HG02610 (cell line): ENCODE measurements around the gene PTPN5.
A peak's percentile ranks its signal among the peaks of the same experiment; 100 is the strongest.

Source experiments
- ATAC-seq: cut with Tn5 transposase; IDR thresholded peaks from one replicate; pipeline ENCODE4 v1.9.1; 2021; ENCODE audit warnings: mild to moderate bottlenecking, moderate library complexity; ENCODE audit not compliant: unreplicated experiment

Gene PTPN5

DNA sequence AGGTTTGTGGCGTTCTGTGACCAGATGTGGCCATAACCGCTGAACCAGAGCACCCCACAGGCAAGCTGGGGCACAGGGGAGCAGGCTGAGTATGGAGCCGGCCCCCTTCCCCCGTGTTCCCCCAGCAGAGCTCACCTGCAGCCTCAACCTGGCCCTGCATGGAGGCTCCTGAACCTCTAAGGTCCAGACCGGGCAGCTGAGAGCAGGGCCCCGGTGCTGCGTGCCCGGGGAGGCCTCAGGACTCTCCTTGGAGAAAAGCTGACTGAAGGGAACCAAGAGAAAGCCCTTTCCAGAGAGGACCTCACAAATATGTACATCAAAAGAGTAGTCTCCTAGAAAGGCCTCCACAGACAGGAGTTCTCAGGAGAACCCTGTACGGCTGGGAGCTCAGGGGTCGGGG, 48.2 kb downstream of the PTPN5 start:
- no peak for ATAC-seq

DNA sequence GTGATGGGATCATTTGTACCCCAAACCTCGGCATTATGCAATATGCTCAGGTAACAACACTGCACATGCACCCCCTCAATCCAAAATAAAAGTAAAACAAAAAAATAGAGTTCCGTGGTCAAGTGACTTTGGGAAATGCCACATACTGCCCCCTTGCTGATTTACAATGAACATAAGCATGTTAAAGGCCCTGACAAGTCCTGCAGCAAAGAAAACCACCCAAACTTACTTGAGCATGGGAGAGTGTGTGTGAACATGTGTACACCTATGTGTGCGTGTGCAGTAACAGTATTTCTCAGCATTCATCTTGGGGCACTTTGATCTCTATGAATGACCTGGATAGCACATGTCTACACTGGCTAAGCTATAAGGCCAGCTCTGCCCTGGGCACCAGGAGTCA, 49.8 kb downstream of the PTPN5 start:
- no peak for ATAC-seq

GRCh38 chr11:18739685-18740084, 51.9 kb downstream of the PTPN5 start:
- ATAC-seq, result no peak

DNA sequence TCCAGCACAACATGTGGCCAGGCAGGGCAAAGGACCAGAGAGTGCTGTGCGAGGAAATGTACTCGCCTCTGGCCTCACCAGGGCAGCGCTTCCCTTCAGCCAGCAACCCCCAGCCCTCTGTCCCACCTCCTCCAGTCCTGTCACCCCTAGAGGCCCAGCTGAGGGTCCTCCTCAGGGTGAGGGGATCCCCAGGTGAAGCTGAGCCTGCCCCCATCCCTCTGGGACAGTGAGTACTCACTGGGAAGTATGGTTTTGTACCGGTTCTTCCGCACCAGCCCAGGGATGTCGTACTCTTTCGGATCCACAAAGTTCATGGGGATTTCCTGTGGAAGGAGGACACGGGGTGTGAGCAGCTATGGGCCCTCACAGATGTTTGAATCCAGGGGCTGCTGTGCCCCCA, 54.0 kb downstream of the PTPN5 start:
- ATAC-seq, result no peak

DNA sequence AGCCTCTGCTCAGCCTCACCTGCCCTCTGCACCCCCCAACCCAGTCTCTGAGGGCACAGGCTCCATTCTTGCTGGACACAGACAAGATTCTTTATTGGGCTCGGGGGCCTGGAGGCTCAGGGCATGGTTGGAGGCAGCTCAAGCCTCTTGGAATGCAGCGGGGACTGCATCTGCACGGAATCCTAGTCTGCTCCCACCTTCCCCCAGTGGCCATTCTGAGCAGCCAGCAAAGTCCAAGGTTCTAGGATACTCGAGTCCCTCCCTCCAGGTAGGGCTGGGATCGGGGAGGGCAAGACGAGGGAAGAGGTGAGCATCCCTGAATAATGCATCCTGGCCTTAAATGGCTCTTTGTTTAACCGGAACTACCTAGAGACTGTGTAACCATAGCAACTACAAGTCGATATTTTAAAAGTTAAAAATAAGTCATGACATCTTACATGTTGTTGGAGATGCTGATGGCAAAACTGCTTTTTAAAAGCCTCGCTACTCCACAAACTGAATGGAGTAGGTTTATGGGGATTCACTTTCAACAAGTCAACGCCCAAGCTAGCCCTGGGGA, 54.9 kb downstream of the PTPN5 start:
- ATAC-seq, result no peak

- ATAC-seq, result no peak
These were observed 58.4 kb downstream of the PTPN5 start for GRCh38 chr11:18733202-18733601.

GRCh38 chr11:18731949-18732821, 59.4 kb downstream of the PTPN5 start:
- no peak for ATAC-seq

DNA sequence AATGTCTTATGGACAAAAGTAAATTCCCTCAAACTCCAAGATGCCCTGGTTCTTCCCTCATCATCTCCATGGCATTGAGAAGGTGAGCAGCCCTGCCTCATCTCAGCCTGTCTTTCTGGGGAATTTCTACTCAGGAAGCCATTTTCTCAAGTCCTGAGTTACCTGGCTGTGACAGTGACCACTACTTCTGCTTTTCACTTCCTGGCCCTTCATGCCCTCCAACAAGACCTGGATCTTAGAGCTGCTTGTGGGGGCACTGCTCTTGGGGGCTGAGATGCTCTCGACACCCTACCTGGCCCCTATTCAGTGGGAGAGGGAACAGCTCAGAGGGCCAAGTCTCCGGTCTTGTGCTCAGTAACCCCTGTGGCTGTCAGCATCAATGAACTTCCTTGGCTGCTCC, 60.2 kb downstream of the PTPN5 start:
- ATAC-seq, result no peak

GRCh38 chr11:18730020-18730419, 61.6 kb downstream of the PTPN5 start:
- ATAC-seq, result no peak

DNA sequence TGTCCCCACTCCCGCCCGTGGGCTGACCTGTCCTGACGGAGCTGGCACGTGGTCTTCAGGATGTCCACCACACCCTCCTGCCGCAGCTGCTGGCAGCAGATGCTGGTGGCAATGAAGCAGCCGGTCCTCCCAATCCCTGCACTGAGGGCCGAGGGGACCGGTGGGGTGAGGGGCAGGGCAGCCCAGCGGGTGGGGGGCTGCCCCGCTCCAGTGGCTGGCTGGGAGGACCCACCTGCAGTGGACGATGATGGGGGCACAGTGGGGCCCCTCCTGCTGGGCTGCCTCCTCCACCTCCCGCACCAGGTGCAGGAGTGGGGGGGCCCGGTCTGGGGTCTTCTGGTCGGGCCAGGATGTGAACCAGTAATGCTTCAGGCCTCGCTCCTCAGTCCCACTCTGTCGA, 62.2 kb downstream of the PTPN5 start:
- ATAC-seq, result no peak

DNA sequence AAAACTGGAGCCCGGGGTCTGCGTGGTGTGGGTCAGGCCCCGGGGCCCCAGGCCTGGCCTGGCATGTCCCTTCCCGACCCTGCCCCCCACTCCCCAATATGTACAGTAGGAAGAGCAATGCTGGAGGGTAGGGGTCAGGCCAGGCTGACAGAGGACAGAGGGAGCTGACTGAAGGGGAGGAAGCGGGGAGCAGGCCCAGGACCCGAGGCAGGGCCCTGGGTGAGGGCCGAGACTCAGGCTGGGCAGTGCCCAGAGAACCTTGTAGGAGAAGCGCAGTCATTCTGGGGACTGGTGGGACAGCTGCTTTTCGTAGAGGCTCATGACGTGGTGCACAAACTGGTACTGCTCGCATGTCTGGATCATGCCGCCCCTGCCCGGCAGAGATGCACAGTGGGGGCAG, 62.9 kb downstream of the PTPN5 start:
- no peak for ATAC-seq

DNA sequence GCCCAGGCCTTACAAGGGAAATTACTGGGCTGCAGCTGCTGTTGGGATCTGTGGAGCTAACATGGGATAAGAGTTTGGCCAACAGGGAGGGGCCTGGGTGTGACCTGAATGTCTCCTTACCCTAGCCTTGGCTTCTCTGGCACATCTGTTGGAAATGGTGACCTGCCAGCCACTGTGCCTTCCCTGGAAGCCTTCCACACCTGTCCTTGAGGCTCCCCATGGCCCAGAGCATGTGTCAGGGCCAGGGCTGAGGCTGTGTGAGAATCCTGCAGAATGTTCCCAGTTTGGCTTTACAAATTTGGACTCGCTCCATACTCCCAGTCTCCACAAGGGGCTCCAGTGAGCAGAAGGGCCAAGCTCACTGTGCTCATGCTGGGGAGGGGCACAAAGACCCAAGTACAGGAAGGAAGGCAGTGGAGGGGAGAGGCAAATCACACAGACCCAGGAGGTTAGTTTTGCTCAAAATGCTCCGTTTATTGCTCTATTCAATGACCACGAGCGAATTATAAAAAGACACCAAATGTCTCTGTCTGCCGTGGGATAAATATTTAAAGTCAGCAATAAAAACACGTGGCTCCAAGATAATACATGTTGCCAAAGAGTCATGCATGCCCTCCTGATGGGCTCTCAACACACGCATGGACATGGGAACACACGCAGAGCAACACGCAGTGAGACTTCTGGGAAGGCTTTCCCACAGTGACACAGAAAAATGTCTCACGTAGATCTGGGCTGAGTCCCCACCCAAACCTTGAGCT, 63.9 kb downstream of the PTPN5 start:
- ATAC-seq, result no peak

DNA sequence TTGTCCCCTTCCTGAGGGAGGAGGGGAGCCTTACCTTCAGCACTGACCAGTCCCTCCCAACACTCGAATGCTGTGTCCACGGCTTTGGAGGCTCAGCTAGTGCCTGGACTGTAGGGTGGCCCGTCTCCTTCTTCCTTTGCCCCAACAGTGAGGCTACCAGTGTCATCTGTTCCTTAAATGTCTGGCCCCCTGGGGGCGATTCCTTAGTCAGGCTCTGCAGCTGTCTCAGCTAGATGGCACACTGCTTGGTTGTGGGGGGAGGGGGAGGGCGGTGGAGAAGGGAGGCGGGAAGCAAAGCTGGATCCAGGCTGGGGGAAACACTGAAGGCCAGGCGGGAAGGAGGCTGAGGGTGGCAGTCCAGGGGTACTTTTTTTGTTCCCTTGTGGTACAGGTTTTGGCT, 65.6 kb downstream of the PTPN5 start, which contains the start of gene IGSF22:
TSS of gene IGSF22 (minus strand) at position 149 of the 400 bp plus-strand sequence. CDS start 1,952 bp downstream, outside the sequence.
- no peak for ATAC-seq

DNA sequence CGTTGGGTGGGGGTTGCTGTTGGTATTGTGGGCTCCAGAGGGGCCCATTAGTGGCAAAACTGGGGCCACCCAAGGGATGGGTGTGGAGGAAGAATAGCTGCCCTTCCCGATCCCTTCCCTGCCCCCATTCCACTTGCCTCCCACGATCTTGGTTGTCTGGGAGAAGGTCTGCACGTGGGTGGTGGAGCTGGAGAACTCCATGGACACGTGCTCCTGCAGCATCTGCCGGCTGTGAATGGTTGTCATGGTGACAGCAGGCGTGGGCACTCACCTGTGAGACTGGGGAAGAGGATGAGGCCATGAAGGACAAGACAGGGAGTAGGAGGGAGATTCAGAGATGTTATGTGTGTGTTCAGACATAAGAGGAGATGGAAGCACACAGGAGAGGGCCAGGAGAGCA, 67.6 kb downstream of the PTPN5 start:
- ATAC-seq, result no peak

- peak; percentile 8 for ATAC-seq
These were observed 69.3 kb downstream of the PTPN5 start for GRCh38 chr11:18722293-18722637.

- ATAC-seq, result peak; percentile 67
These were observed 69.9 kb downstream of the PTPN5 start for GRCh38 chr11:18721561-18722292.

DNA sequence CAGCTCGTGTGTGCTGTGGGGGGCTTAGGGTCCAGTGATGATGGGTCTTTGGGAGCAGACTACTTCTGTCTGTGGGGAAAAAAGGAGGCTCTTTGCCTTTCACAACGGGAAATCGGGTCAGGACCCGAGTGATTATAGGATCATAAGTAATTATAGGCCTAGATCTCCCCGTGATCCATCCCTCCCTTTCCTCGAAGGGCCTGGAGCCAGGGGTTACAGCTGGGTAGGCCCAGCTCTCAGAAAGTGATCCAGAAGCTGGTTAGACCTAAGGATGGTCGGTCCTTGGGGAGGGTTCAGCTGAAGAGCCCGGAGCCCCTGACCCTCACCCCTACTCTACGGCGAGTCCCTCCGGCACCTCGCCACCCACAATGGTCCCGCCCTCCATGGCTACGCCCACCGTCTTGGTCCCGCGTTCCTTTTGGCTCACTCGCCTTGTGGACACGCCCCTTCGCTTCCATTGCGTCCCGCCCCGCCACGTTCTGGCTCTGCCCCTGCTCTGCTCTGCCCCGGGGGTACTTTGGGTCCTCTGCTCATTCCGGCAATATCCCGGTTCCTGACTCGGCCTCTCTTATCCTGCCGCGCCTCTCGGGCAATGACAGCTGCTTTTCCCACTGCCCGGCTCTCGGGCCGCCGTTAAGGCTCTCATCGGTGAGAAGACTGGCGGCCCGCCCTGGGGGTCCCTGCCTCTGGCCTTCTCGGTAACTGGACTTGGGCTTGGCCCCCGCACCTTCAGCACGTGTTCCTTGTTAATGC, 70.6 kb downstream of the PTPN5 start:
- ATAC-seq, result peak; percentile 64

- no peak for ATAC-seq
These were observed 71.3 kb downstream of the PTPN5 start for GRCh38 chr11:18720091-18720807.

GRCh38 chr11:18715476-18715875, 76.1 kb downstream of the PTPN5 start:
- ATAC-seq, result no peak

DNA sequence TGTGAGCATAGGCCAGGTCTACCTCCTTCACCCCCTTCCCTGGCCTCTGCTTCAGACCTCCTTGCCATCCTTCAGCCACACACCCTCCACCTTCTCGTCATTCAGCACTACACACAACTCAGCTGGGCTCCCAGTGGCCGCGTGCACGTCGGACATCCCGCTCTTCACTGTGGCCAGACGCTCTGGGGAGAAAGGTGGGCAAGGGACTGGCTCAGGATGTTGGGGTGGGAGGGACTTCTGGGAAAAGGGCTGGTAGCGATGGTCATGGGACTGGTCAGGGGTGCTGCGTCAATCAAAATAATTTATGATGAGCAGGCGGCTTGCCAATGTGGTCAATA, 77.2 kb downstream of the PTPN5 start:
- no peak for ATAC-seq
